HepG2 (cell line): Measurements from ENCODE around the gene DAB2IP. TPM values are rescaled to one million over a fixed set of nuclear protein-coding genes. Genes with fewer than 3 reads are reported as not detected.
A peak's percentile ranks its signal among the peaks of the same experiment; 100 is the strongest.

Experiments used
- AHR ChIP-seq: IDR thresholded peaks from 2 replicates; pipeline ENCODE4 v1.6.1; 2018; ENCODE audit warnings: missing genetic modification reagents, missing compliant biosample characterization
- ASH2L ChIP-seq: fragments of 300-600, 200-600 bp; sonication (generic); IDR thresholded peaks from 2 replicates; pipeline ENCODE4 v1.7.0; 2017; ENCODE audit warnings: low read depth, mild to moderate bottlenecking, moderate library complexity, mixed read lengths, low read length; ENCODE audit not compliant: insufficient read length
- FOSL1 ChIP-seq: sonication (generic); formaldehyde crosslinking; IDR thresholded peaks from 2 replicates; pipeline ENCODE4 v1.9.0; 2021; ENCODE audit warnings: missing genetic modification reagents, borderline replicate concordance
- GMEB2 ChIP-seq: IDR thresholded peaks from 2 replicates; pipeline ENCODE4 v1.6.1; 2016; ENCODE audit warnings: missing biosample characterization, missing genetic modification reagents, low read depth
- HDAC1 ChIP-seq: sonication (generic); formaldehyde crosslinking; IDR thresholded peaks from 2 replicates; pipeline ENCODE4 v1.5.1; 2020; ENCODE audit warnings: mild to moderate bottlenecking, missing genetic modification reagents
- KMT2B ChIP-seq: IDR thresholded peaks from 2 replicates; pipeline ENCODE4 v1.6.1; 2016; ENCODE audit warnings: missing genetic modification reagents, missing compliant biosample characterization
- MIER2 ChIP-seq: IDR thresholded peaks from 2 replicates; pipeline ENCODE4 v1.6.1; 2016; ENCODE audit warnings: missing biosample characterization, missing genetic modification reagents
- NBN ChIP-seq: fragments of 450-650 bp; conservative IDR thresholded peaks from 2 replicates; pipeline ENCODE4 v1.6.1; 2017
- NFE2L2 ChIP-seq: fragments of 150-350 bp; IDR thresholded peaks from 2 replicates; pipeline ENCODE4 v1.6.1; 2014; ENCODE audit warnings: low read length
- NR2C2 ChIP-seq: sonication (generic); formaldehyde crosslinking; IDR thresholded peaks from 2 replicates; pipeline ENCODE4 v1.4.0; 2020; ENCODE audit warnings: missing genetic modification reagents, mild to moderate bottlenecking, moderate library complexity, borderline replicate concordance
- RAD21 ChIP-seq: fragments of 450-650 bp; formaldehyde crosslinking; IDR thresholded peaks from 2 replicates; pipeline ENCODE4 v1.5.0; 2020; ENCODE audit warnings: mild to moderate bottlenecking
- RELA ChIP-seq: sonication (generic); formaldehyde crosslinking; IDR thresholded peaks from 2 replicates; pipeline ENCODE4 v1.4.0; 2020; ENCODE audit warnings: missing genetic modification reagents
- RERE ChIP-seq: IDR thresholded peaks from 2 replicates; pipeline ENCODE4 v1.6.1; 2016; ENCODE audit warnings: low read depth, missing genetic modification reagents, missing compliant biosample characterization
- RFXANK ChIP-seq: IDR thresholded peaks from 2 replicates; pipeline ENCODE4 v1.6.1; 2016
- ZEB1 ChIP-seq: IDR thresholded peaks from 2 replicates; pipeline ENCODE4 v1.6.1; 2012; ENCODE audit warnings: mild to moderate bottlenecking, low read depth, inconsistent platforms; ENCODE audit not compliant: insufficient replicate concordance
- ZNF574 ChIP-seq: sonication (generic); formaldehyde crosslinking; IDR thresholded peaks from 2 replicates; pipeline ENCODE4 v1.4.0; 2020; ENCODE audit warnings: missing genetic modification reagents
- ZNF773 ChIP-seq: sonication (generic); formaldehyde crosslinking; IDR thresholded peaks from 2 replicates; pipeline ENCODE4 v1.4.0; 2020; ENCODE audit warnings: missing genetic modification reagents, borderline replicate concordance
- ZNF780A ChIP-seq: sonication (generic); formaldehyde crosslinking; IDR thresholded peaks from 2 replicates; pipeline ENCODE4 v1.8.0; 2022; ENCODE audit warnings: mild to moderate bottlenecking, missing genetic modification reagents, moderate library complexity
- polyA plus RNA-seq, 8 experiments: library from polyadenylated mRNA; depleted of rRNA in 3 of 8; stranded (reverse) in 7 of 8; unstranded in 1 of 8; fragments of >200 nt; fragmentation: Illumina TruSeq in 4 of 8; extraction: Trizol in 4 of 8; gene quantifications; 2 replicates each; pipeline versions ENCODE4 v1.2.1 to v1.2.3, GENCODE V29; 2011 to 2016; ENCODE audit warnings: low read depth in 4 of 8, missing spikeins in 1 of 8, mixed read lengths in 1 of 8; ENCODE audit not compliant: insufficient read depth in 1 of 8
- total RNA-seq, 5 experiments: library from RNA; depleted of rRNA; stranded (reverse); fragments of >200 nt; fragmentation: Illumina TruSeq; extraction: Trizol; gene quantifications; 2 replicates each; pipeline ENCODE4 v1.2.3, GENCODE V29; 2016; ENCODE audit warnings: low read depth in 1 of 5

Gene DAB2IP
- total and polyA plus RNA-seq, 2 of the 13 experiments (the other 11 are each of a cell fraction or from before 2014, with no cell fraction given): 25.3 to 37.9 TPM

GRCh38 chr9:121765021-121765950, 113.9 kb downstream of the DAB2IP start (continued):
- TF ChIP-seq ZNF780A (CRISPR knock-in tag) (no peak), NBN (no peak), AHR (no peak), NFE2L2 (peak; percentile 76; the same call in 1 of the 2 replicates), NR2C2 (CRISPR knock-in tag) (peak; percentile 54; the same call in 1 of the 2 replicates), FOSL1 (CRISPR knock-in tag) (peak; percentile 15; the same call in 1 of the 2 replicates), RFXANK (CRISPR knock-in tag) (0 out of 2 replicates have a peak, but pooled peaks have one; percentile 70), RELA (CRISPR knock-in tag) (no peak), HDAC1 (CRISPR knock-in tag) (peak; percentile 79), ZNF773 (CRISPR knock-in tag) (no peak), GMEB2 (CRISPR knock-in tag) (no peak), ZEB1 (no peak), ASH2L (no peak), RAD21 (no peak), ZNF574 (CRISPR knock-in tag) (peak; percentile 46; the same call in 1 of the 2 replicates), RERE (CRISPR knock-in tag) (0 out of 2 replicates have a peak, but pooled peaks have one; percentile 36), KMT2B (CRISPR knock-in tag) (no peak), MIER2 (peak; percentile 29; the same call in 1 of the 2 replicates)
